ENCODE results near the gene CAST. TPM values are rescaled to one million over a fixed set of nuclear protein-coding genes. Genes with fewer than 3 reads are reported as not detected.

Gene CAST
- total RNA-seq, 4 donors from 2014 or later = 98.2 to 350 (median 136) TPM

DNA sequence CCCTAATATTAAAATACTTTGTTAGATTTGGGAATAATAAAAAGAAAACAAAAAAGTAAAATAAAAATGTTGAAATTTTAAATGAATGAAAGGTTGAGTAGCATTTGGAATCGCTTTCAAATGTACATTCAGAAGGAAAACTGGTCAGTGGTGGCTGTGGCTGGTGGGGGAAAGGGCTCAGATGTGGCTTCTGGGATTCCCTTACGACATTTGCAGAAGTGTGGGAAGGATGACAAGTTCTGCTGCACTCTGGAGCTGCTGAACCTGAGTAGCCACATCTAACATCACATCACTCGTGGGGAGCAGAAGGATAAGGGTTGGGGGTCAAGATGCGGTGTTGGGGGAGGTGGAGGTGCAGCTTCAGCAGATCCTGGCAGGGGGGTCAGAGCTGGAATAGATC is 25.6 kb upstream of the CAST start:
- Histone ChIP-seq H3K27me3 (no peaks in the 10 kb centered on the region), H3K9me3 (no peaks in the 10 kb centered on the region), H3K27ac (no peak overlapping the region), H3K4me1 (no peaks in the 10 kb centered on the region), H3K4me3 (no peak overlapping the region), H3K36me3 (no peaks in the 10 kb centered on the region)
- intact Hi-C loops (cut with DNase I; ENCODE audit: low total_unique reads) = no loop called here
- DNase-seq = no peak
- TF ChIP-seq CTCF (IDR thresholded peaks at IDR 0.05) = no peak
- TF ChIP-seq POLR2A (IDR thresholded peaks at IDR 0.05) = no peak

DNA sequence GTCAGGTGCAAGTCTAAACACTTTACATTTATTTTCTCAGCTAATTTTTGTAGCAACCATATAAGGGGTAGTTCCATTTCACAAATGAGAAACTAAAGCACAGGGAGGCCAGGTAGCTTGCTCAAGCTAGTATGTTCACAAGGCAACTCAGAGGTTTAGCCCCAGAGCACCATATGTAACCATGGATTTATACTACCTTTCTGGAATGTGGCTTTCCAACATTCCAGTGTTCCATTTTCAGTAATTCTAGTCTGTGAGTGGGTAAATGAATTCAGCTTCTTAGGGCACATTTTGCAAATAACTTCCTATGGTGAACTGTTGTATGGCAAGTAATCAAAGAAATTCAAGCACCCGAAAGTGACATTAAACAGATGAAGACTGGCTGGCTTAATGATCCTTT is 25.0 kb upstream of the CAST start:
- H3K36me3 ChIP-seq = no peaks in the 10 kb centered on the region
- no peaks in the 10 kb centered on the region for H3K27me3 ChIP-seq
- no peak for DNase-seq
- H3K4me1 ChIP-seq = no peaks in the 10 kb centered on the region
- TF ChIP-seq CTCF (IDR thresholded peaks at IDR 0.05) (no peak), POLR2A (IDR thresholded peaks at IDR 0.05) (no peak)
- intact Hi-C loops (cut with DNase I; ENCODE audit: low total_unique reads) = no loop called here
- H3K27ac ChIP-seq = no peak overlapping the region
- H3K9me3 ChIP-seq = no peaks in the 10 kb centered on the region
- H3K4me3 ChIP-seq = no peak overlapping the region

GRCh38 chr5:96638561-96638960 is 23.6 kb upstream of the CAST start:
- TF ChIP-seq POLR2A (IDR thresholded peaks at IDR 0.05) (no peak), CTCF (IDR thresholded peaks at IDR 0.05) (no peak)
- no peak for DNase-seq
- H3K27ac ChIP-seq = no peak overlapping the region
- intact Hi-C loops (cut with DNase I; ENCODE audit: low total_unique reads) = no loop called here
- H3K36me3 ChIP-seq = no peaks in the 10 kb centered on the region
- no peaks in the 10 kb centered on the region for H3K4me1 ChIP-seq
- no peaks in the 10 kb centered on the region for H3K27me3 ChIP-seq
- no peaks in the 10 kb centered on the region for H3K9me3 ChIP-seq
- H3K4me3 ChIP-seq = no peak overlapping the region

GRCh38 chr5:96640696-96641095 is 21.5 kb upstream of the CAST start:
- Histone ChIP-seq H3K4me3 (no peak overlapping the region), H3K4me1 (no peaks in the 10 kb centered on the region), H3K27ac (no peak overlapping the region), H3K36me3 (no peaks in the 10 kb centered on the region), H3K9me3 (no peaks in the 10 kb centered on the region), H3K27me3 (no peaks in the 10 kb centered on the region)
- DNase-seq = no peak
- intact Hi-C loops (cut with DNase I; ENCODE audit: low total_unique reads) = no loop called here
- TF ChIP-seq CTCF (IDR thresholded peaks at IDR 0.05) (no peak), POLR2A (IDR thresholded peaks at IDR 0.05) (no peak)

DNA sequence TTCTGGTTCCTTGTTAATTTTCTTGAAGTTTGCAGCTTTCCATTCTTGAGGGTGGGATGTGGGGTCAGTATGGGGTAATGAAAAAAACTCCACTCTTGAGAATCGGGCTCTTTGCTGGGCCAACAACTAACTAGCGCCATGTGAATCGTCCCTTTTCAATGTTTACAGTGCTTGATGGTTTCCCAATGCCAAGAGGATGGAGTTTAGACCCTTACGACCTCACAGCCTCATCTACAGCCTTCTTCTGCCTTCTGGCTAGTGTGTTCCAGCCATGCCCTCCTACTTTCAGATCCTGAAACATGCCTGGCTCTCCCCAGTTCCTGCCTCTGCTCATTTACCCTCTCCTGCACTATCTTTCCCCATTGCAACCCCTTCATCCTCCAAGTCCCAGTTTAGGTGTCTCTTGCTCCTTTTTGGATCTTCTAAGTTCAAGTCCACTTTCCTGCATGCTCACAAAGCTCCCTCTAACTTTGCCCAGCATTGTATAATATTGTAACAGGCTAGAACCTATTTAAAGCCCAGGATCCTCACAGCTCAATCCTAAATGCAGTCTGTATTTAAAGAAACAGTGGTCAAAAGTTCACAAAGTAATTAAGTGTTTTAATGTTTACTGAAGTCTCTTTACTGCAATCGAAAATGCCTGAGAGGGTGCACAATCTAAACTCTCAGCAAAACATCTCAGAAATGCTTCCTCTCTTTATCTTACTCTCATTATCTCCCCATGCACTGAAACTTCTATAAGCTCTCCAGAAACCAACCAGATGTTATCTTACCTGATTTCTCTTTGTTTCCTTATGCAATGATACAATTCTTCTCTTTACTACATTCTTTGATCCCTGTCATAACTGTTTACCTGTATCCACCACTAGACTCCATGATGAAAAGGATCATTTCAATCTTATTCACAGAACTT is 20.6 kb upstream of the CAST start:
- no peaks in the 10 kb centered on the region for H3K9me3 ChIP-seq
- no peaks in the 10 kb centered on the region for H3K4me1 ChIP-seq
- no peak overlapping the region for H3K4me3 ChIP-seq
- no peak overlapping the region for H3K27ac ChIP-seq
- DNase-seq = no peak
- intact Hi-C loops (cut with DNase I; ENCODE audit: low total_unique reads) = no loop called here
- H3K36me3 ChIP-seq = no peaks in the 10 kb centered on the region
- TF ChIP-seq POLR2A (IDR thresholded peaks at IDR 0.05) (no peak), CTCF (IDR thresholded peaks at IDR 0.05) (no peak)
- no peaks in the 10 kb centered on the region for H3K27me3 ChIP-seq

All from uterus (tissue), 4 donors.